Liver (tissue), 9 donors: ENCODE data around the gene UQCR11. TPM values are rescaled to one million over a fixed set of nuclear protein-coding genes. Genes with fewer than 3 reads are reported as not detected.

Experiments
- DNase-seq: peaks from one replicate; pipeline ENCODE4 v3.0.0-alpha.2; 2017; ENCODE audit warnings: low spot score
- H3K27ac ChIP-seq, 2 donors: one replicate each; pipeline ENCODE4 v1.7.0; 2013; ENCODE audit warnings: inconsistent platforms in 2 of 2, low read length in 2 of 2, control low read depth in 1 of 2, low read depth in 1 of 2, mild to moderate bottlenecking in 1 of 2
- H3K27me3 ChIP-seq, 4 donors: one replicate each; pipeline versions ENCODE4 v1.6.1 to v1.7.0; 2013; ENCODE audit warnings: low read length in 3 of 4, inconsistent platforms in 1 of 4, mild to moderate bottlenecking in 1 of 4, moderate library complexity in 1 of 4; ENCODE audit not compliant: control insufficient read depth in 4 of 4, insufficient read depth in 4 of 4
- H3K36me3 ChIP-seq, 4 donors: one replicate each; pipeline versions ENCODE4 v1.6.1 to v1.7.0; 2013; ENCODE audit warnings: low read length in 3 of 4, mild to moderate bottlenecking in 3 of 4, low read depth in 1 of 4, moderate library complexity in 1 of 4; ENCODE audit not compliant: control insufficient read depth in 4 of 4, insufficient read depth in 3 of 4
- H3K4me1 ChIP-seq, 4 donors: one replicate each; pipeline versions ENCODE4 v1.6.1 to v1.7.0; 2013; ENCODE audit warnings: low read length in 3 of 4, mild to moderate bottlenecking in 3 of 4, moderate library complexity in 1 of 4; ENCODE audit not compliant: control insufficient read depth in 4 of 4, insufficient read depth in 4 of 4
- H3K4me3 ChIP-seq, 3 donors: one replicate each; pipeline versions ENCODE4 v1.6.1 to v1.7.0; 2013; ENCODE audit warnings: low read length in 3 of 3, control low read depth in 1 of 3, low read depth in 1 of 3, mild to moderate bottlenecking in 1 of 3
- H3K9ac ChIP-seq, 2 donors: one replicate each; pipeline ENCODE4 v1.7.0; 2013; ENCODE audit warnings: low read length in 2 of 2, mild to moderate bottlenecking in 2 of 2, moderate library complexity in 2 of 2, control low read depth in 1 of 2, low read depth in 1 of 2
- H3K9me3 ChIP-seq, 4 donors: one replicate each; pipeline versions ENCODE4 v1.6.1 to v1.7.0; 2013; ENCODE audit warnings: low read length in 3 of 4; ENCODE audit not compliant: control insufficient read depth in 4 of 4
- EGR1 ChIP-seq, 2 donors: IDR thresholded peaks; 2 replicates each; pipeline ENCODE4 v1.6.1; 2016 to 2018; ENCODE audit warnings: antibody characterized with exemption in 2 of 2, low read depth in 2 of 2
- FOXA1 ChIP-seq: IDR thresholded peaks from 2 replicates; pipeline ENCODE4 v1.6.1; 2016; ENCODE audit warnings: antibody characterized with exemption
- FOXA2 ChIP-seq: IDR thresholded peaks from 2 replicates; pipeline ENCODE4 v1.6.1; 2016; ENCODE audit warnings: antibody characterized with exemption
- GABPA ChIP-seq, 2 donors: IDR thresholded peaks in 1 of 2; conservative IDR thresholded peaks in 1 of 2; 2 replicates each; pipeline ENCODE4 v1.6.1; 2016; ENCODE audit warnings: antibody characterized with exemption in 2 of 2, mild to moderate bottlenecking in 1 of 2, moderate library complexity in 1 of 2
- HNF4A ChIP-seq, 2 donors: conservative IDR thresholded peaks; 2 replicates each; pipeline ENCODE4 v1.6.1; 2016; ENCODE audit warnings: antibody characterized with exemption in 2 of 2, mild to moderate bottlenecking in 2 of 2
- HNF4G ChIP-seq: IDR thresholded peaks from 2 replicates; pipeline ENCODE4 v1.6.1; 2016; ENCODE audit warnings: antibody characterized with exemption
- JUND ChIP-seq, 2 donors: IDR thresholded peaks; 2 replicates each; pipeline ENCODE4 v1.6.1; 2016; ENCODE audit warnings: antibody characterized with exemption in 2 of 2
- NR2F2 ChIP-seq: IDR thresholded peaks from 2 replicates; pipeline ENCODE4 v1.6.1; 2016; ENCODE audit warnings: antibody characterized with exemption
- RAD21 ChIP-seq, 2 donors: IDR thresholded peaks; 2 replicates each; pipeline ENCODE4 v1.6.1; 2016; ENCODE audit warnings: antibody characterized with exemption in 2 of 2, mild to moderate bottlenecking in 2 of 2
- RXRA ChIP-seq, 2 donors: IDR thresholded peaks; 2 replicates each; pipeline ENCODE4 v1.6.1; 2017 to 2018; ENCODE audit warnings: antibody characterized with exemption in 2 of 2, mild to moderate bottlenecking in 1 of 2
- SP1 ChIP-seq: IDR thresholded peaks from 2 replicates; pipeline ENCODE4 v1.6.1; 2018; ENCODE audit warnings: antibody characterized with exemption, mild to moderate bottlenecking
- TAF1 ChIP-seq: conservative IDR thresholded peaks from 2 replicates; pipeline ENCODE4 v1.6.1; 2016; ENCODE audit warnings: antibody characterized with exemption, mild to moderate bottlenecking
- YY1 ChIP-seq: IDR thresholded peaks from 2 replicates; pipeline ENCODE4 v1.6.1; 2016; ENCODE audit warnings: antibody characterized with exemption, mild to moderate bottlenecking
- WGBS: extraction: QIAGEN DNeasy Blood & Tissue Kit; methylation state at CpG from one replicate; pipeline ENCODE4 v1.1.7; 2013; 5-methylcytosine and 5-hydroxymethylcytosine counted together
- polyA plus RNA-seq, 2 donors: library from polyadenylated mRNA; stranded (reverse) in 1 of 2; unstranded in 1 of 2; fragments of 200-250 nt in 1 of 2; fragments of >200 nt in 1 of 2; fragmentation: Nextera tagmentation in 1 of 2; extraction: Ambion mirVana in 1 of 2; gene quantifications; one replicate each; pipeline versions ENCODE4 v1.2.1 to v1.2.3, GENCODE V29; 2013 to 2015
- total RNA-seq, 2 donors: library from RNA; depleted of rRNA; stranded (reverse); fragments of >200 nt; gene quantifications; one replicate each; pipeline ENCODE4 v1.2.3, GENCODE V29; 2014
- TF ChIP-seq, protein P1 (sequence below): IDR thresholded peaks from 2 replicates; pipeline ENCODE4 v1.6.1; 2016; ENCODE audit warnings: antibody characterized with exemption, mild to moderate bottlenecking
- TF ChIP-seq, protein P2 (sequence below): IDR thresholded peaks from 2 replicates; pipeline ENCODE4 v1.6.1; 2016; ENCODE audit warnings: antibody characterized with exemption
- TF ChIP-seq, protein P3 (sequence below): IDR thresholded peaks from 2 replicates; pipeline ENCODE4 v1.6.1; 2016; ENCODE audit warnings: antibody characterized with exemption
- TF ChIP-seq, protein P4 (sequence below): IDR thresholded peaks from 2 replicates; pipeline ENCODE4 v1.6.1; 2016; ENCODE audit warnings: antibody characterized with exemption
- TF ChIP-seq, protein P5 (sequence below): fragments of 150-350 bp; IDR thresholded peaks from 2 replicates; pipeline ENCODE4 v1.5.1; 2017; ENCODE audit warnings: improper control_type of control experiment, low read depth, low read length; ENCODE audit not compliant: missing input control
- donor health status: healthy.
- donor health status: healthy.
- donor health status: healthy.
- donor health status: healthy.
- donor health status: healthy.

The UQCR11 gene
- total and polyA plus RNA-seq, 4 donors = 23.8 to 862 (median 82.3) TPM

DNA sequence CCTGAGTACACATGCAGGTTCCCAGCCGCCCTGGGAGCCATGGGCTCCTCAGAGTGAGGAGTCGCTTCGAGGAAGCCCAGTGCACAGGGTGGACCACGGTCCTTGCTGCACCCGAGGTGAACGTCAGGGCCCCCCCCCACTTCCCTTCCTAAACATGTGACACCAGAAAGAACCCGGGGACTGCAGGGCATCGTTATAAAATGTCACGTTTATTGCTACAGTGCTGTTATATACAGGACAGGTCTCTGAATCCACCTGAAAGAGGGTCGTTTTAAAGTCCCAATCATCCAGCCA is 3.8 kb upstream of the UQCR11 start:
- no peaks in the 10 kb centered on the region for H3K27me3 ChIP-seq
- no peaks in the 10 kb centered on the region for H3K9me3 ChIP-seq
- 60% methylated on average over 10 of the region's 10 CpGs for WGBS
- H3K9ac ChIP-seq = no peak overlapping the region
- peaks cover 5 to 17% (median 10%) of the 10 kb centered on the region in 4 donors for H3K4me1 ChIP-seq
- no peak overlapping the region for H3K4me3 ChIP-seq
- H3K27ac ChIP-seq = no peak overlapping the region
- no peak for DNase-seq
- H3K36me3 ChIP-seq = peaks cover 0 to 27% (median 11%) of the 10 kb centered on the region in 4 donors
- TF ChIP-seq NR2F2 = no peak
- TF ChIP-seq, protein P1, sequence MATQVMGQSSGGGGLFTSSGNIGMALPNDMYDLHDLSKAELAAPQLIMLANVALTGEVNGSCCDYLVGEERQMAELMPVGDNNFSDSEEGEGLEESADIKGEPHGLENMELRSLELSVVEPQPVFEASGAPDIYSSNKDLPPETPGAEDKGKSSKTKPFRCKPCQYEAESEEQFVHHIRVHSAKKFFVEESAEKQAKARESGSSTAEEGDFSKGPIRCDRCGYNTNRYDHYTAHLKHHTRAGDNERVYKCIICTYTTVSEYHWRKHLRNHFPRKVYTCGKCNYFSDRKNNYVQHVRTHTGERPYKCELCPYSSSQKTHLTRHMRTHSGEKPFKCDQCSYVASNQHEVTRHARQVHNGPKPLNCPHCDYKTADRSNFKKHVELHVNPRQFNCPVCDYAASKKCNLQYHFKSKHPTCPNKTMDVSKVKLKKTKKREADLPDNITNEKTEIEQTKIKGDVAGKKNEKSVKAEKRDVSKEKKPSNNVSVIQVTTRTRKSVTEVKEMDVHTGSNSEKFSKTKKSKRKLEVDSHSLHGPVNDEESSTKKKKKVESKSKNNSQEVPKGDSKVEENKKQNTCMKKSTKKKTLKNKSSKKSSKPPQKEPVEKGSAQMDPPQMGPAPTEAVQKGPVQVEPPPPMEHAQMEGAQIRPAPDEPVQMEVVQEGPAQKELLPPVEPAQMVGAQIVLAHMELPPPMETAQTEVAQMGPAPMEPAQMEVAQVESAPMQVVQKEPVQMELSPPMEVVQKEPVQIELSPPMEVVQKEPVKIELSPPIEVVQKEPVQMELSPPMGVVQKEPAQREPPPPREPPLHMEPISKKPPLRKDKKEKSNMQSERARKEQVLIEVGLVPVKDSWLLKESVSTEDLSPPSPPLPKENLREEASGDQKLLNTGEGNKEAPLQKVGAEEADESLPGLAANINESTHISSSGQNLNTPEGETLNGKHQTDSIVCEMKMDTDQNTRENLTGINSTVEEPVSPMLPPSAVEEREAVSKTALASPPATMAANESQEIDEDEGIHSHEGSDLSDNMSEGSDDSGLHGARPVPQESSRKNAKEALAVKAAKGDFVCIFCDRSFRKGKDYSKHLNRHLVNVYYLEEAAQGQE = no peak
- TF ChIP-seq FOXA2 = no peak
- TF ChIP-seq FOXA1 = no peak
- TF ChIP-seq, protein P2, sequence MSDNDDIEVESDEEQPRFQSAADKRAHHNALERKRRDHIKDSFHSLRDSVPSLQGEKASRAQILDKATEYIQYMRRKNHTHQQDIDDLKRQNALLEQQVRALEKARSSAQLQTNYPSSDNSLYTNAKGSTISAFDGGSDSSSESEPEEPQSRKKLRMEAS = no peak
- no peak for TF ChIP-seq JUND (IDR thresholded peaks at IDR 0.05)
- TF ChIP-seq TAF1 = no peak
- no peak for TF ChIP-seq SP1
- TF ChIP-seq, protein P3, sequence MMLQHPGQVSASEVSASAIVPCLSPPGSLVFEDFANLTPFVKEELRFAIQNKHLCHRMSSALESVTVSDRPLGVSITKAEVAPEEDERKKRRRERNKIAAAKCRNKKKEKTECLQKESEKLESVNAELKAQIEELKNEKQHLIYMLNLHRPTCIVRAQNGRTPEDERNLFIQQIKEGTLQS = no peak
- TF ChIP-seq RXRA (IDR thresholded peaks at IDR 0.05) = no peak
- TF ChIP-seq, protein P4, sequence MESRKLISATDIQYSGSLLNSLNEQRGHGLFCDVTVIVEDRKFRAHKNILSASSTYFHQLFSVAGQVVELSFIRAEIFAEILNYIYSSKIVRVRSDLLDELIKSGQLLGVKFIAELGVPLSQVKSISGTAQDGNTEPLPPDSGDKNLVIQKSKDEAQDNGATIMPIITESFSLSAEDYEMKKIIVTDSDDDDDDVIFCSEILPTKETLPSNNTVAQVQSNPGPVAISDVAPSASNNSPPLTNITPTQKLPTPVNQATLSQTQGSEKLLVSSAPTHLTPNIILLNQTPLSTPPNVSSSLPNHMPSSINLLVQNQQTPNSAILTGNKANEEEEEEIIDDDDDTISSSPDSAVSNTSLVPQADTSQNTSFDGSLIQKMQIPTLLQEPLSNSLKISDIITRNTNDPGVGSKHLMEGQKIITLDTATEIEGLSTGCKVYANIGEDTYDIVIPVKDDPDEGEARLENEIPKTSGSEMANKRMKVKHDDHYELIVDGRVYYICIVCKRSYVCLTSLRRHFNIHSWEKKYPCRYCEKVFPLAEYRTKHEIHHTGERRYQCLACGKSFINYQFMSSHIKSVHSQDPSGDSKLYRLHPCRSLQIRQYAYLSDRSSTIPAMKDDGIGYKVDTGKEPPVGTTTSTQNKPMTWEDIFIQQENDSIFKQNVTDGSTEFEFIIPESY = no peak
- TF ChIP-seq YY1 = no peak
- TF ChIP-seq, protein P5, sequence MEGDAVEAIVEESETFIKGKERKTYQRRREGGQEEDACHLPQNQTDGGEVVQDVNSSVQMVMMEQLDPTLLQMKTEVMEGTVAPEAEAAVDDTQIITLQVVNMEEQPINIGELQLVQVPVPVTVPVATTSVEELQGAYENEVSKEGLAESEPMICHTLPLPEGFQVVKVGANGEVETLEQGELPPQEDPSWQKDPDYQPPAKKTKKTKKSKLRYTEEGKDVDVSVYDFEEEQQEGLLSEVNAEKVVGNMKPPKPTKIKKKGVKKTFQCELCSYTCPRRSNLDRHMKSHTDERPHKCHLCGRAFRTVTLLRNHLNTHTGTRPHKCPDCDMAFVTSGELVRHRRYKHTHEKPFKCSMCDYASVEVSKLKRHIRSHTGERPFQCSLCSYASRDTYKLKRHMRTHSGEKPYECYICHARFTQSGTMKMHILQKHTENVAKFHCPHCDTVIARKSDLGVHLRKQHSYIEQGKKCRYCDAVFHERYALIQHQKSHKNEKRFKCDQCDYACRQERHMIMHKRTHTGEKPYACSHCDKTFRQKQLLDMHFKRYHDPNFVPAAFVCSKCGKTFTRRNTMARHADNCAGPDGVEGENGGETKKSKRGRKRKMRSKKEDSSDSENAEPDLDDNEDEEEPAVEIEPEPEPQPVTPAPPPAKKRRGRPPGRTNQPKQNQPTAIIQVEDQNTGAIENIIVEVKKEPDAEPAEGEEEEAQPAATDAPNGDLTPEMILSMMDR = no peak

DNA sequence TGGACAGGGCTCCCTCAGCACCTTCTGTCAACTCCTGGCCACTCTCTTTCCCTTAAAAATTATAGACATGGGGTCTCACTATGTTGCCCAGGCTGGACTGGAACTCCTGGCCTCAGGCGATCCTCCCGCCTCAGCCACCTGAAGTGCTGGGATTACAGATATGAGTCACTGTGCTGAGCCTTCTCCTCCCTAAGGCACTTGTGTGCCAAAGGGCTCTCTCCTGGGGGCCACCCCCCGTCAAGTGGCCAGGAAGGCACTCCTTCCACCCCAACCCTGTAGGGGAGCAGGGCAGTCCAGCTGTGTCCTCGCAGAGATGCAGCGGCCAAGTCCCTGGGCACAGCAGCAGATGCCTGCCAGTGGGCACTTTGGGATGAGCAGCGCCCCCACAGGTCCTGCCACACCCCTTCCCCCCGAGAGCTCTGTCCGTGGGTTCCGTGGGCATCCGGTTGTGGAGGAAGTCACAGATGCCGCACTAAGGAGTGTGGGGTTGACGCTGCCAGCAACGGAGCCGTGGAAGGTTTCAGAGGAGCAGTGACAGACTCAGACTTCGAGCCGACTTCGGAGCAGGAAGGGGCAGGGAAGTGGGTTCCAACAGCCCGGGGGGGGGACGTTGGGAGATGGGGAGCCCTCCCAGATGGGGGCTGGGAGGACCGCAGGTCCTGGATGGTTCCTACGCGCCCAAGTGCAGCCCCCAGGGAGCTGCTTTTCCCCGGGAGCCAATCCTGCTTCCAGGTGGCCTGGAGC is 3.3 kb upstream of the UQCR11 start:
- Histone ChIP-seq H3K9me3 (no peaks in the 10 kb centered on the region), H3K4me1 (peaks cover 5 to 20% (median 14%) of the 10 kb centered on the region in 4 donors), H3K27me3 (no peaks in the 10 kb centered on the region), H3K27ac (no peak overlapping the region), H3K4me3 (no peak overlapping the region), H3K9ac (no peak overlapping the region), H3K36me3 (peaks cover 0 to 24% (median 10%) of the 10 kb centered on the region in 4 donors)
- 79% methylated on average over 23 of the region's 23 CpGs for WGBS
- no peak for DNase-seq
- TF ChIP-seq, protein P1 = no peak
- TF ChIP-seq GABPA (IDR thresholded peaks at IDR 0.05 in 1 of 2, conservative IDR thresholded peaks at IDR 0.05 in 1 of 2) (no peak), HNF4G (no peak), NR2F2 (no peak), JUND (IDR thresholded peaks at IDR 0.05) (no peak), SP1 (no peak), HNF4A (conservative IDR thresholded peaks at IDR 0.05) (no peak), YY1 (no peak), TAF1 (no peak), EGR1 (IDR thresholded peaks at IDR 0.05; ENCODE audit: low read depth in 2 of 2) (no peak), FOXA1 (no peak), RAD21 (IDR thresholded peaks at IDR 0.05) (no peak), RXRA (IDR thresholded peaks at IDR 0.05) (no peak)
- TF ChIP-seq, protein P2 = no peak
- TF ChIP-seq, protein P3 = no peak
